GM18858 (cell line): ENCODE data around the gene PSMB4.
"Not testable (repeated sequence)": the region's sequence is repeated elsewhere in the genome, so short reads cannot be mapped to it uniquely, and the experiment has no call there.

ENCODE experiments used
- ATAC-seq: cut with Tn5 transposase; IDR thresholded peaks from one replicate; pipeline ENCODE4 v1.9.1; 2021; ENCODE audit not compliant: unreplicated experiment

Gene PSMB4

DNA sequence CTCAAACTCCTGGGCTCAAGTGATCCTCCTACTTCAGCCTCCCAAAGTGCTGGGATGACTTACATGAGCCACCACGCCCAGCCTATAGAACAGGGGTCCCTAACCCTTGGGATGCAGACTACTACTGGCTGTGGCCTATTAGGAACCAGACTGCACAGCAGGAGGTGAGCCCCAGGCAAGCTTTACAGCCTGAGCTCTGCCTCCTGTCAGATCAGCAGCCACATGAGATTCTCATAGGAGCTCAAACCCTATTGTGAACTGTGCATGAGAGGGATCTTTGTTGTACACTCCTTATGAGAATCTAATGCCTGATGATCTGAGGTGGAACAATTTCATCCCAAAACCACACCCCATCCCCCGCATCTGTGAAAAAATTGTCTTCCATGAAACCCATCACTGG is 13.4 kb upstream of the PSMB4 start:
- ATAC-seq: no peak

DNA sequence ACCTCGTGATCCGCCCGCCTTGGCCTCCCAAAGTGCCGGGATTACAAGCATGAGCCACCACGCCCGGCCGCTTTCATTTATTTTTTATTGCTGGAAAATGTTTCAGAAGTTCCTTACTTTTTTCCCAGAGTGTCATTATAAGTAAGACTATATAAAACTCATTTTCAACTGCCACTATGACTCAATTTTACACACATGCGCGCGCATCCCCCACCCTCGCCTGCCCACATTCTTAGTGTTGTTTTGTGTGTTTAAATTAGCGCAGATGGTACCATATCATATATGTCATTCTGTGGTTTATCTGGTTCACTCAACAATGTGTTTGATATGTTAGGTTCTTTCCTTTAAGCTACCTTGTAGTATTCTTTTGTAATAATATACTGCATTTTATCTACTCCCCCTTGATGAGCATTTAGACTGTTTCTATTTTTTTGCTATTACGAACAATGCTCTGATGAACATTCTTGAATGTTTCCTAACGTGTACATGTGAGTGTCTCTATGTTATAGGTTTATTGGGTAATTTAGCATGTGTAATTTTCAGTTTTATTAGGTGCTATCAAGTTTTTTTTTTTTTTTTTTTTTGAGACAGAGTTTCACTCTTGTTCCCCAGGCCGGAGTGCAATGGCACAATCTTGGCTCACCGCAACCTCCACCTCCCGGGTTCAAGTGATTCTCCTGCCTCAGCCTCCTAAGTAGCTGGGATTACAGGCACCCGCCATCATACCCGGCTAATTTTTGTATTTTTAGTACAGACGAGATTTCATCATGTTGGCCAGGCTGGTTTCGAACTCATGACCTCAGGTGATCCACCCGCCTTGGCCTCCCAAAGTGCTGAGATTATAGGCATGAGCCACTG is 8.9 kb upstream of the PSMB4 start:
- not testable (repeated sequence) for ATAC-seq

DNA sequence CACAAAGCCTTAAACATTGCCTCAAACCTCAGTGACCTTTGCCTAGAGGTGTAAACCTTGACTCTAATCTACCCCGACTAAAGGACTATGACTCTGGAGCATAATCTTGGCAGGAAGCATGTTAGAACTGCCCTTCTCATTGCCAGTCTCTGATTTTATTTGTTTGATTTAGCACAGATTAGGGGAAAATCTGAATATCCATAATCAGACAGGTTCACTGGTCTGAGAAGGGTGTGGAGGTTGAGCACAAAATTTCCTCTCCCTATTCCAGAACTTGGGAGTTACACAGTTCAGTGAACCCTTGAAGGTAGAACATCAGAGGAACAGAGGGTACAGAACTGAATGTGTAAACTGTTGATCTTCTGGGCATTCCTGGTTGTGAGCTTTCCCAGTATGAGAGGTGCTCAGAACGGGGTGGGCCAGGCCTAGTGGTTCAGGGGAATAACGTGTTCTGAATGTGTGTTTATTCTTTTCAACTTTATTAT is 8.3 kb upstream of the PSMB4 start:
- no peak for ATAC-seq

DNA sequence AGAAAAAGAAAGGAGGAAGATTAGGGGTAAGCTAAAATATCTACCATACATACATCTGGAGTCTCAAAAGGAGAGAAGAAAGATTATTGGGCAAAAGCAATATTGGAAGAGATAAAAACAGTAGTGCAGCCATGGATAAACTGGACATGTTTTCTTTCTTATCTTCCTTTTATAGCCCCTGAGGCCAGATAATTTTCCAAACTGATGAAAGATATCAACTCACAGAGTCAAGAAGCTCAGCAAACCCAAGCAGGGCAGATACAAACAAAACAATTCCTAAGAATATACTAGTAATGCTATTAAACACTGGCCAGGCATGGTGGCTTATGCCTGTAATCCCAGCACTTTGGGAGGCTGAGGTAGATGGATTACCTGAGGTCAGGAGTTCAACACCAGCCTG is 5.8 kb upstream of the PSMB4 start:
- no peak for ATAC-seq

DNA sequence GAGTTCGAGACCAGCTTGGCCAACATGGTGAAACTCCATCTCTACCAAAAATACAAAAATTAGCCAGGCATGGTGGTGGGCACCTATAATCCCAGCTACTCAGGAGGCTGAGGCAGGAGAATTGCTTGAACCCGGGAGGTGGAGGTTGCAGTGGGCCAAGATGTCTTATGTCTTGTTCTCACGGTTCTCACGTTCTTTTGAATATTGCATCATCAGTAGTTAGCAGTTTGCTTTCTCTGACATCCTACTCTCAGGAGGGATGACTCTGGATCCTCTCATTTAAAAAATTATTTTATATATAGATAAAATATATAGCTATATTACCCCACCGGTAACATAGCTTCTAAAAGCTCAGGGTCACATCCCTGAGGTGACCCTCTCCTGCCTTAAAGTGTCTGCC is 3.1 kb upstream of the PSMB4 start:
- not testable (repeated sequence) for ATAC-seq

DNA sequence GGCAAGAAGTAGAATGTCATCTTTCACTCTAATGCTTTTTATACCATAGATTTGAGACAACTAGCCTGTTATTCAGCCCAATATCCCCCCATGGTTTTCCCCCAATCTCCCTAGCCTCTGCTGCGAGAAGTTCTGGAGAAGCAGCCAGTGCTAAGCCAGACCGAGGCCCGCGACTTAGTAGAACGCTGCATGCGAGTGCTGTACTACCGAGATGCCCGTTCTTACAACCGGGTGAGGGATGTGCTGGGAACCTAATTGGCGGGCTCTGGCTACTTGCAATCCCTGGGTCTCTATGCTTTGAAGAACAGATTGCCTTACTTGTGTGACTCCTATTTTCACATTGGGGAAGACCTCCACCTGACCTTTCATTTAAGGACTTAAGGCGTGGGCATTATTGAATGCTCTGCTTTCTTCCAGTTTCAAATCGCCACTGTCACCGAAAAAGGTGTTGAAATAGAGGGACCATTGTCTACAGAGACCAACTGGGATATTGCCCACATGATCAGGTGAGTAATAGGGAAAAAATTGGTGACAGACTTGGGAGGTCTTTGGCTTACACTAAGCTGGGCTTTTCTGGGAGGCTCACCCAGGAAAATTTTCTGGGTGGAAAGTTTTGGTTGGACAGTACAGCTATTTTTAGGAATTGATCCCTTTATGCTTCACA is 1.9 kb downstream of the PSMB4 start:
- ATAC-seq: no peak

DNA sequence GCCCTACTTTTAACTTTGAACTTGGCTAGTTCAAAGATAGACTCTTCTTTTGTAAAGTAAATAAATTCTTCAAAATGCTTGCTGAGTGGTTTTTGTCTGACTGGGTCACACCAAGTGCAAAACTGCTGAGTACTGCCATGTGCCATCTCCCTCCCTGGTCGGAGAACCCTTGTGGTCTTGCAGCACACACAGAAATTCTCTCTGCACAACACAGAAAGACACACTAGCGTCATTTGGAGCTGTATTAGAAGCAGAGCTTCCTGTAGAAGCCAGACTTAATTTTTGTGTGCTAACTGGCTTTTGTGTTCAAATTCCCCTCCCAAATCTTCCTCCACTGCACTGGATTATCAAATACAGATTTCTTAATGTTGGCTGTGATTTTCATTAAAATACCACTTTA is 2.5 kb downstream of the PSMB4 start:
- ATAC-seq: no peak

DNA sequence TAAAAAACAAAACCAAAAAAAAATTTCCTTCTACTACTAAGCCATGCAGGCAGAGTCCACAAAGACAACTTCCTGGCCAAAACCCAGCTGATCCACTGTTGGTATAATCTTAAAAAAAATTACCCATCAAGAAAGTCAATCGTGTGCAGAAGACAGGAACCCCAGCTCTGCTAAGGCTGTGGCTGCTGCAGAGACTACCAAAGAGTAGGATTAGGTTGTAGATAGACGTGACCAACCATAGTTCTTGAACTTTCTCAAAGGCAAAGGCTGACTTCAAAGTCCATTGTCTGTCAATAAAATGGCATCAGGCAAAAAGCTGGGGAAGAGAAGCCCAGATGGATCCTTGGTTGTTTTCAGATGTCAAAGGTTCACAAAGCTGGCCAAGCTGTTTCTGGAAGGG is 3.4 kb downstream of the PSMB4 start:
- no peak for ATAC-seq

DNA sequence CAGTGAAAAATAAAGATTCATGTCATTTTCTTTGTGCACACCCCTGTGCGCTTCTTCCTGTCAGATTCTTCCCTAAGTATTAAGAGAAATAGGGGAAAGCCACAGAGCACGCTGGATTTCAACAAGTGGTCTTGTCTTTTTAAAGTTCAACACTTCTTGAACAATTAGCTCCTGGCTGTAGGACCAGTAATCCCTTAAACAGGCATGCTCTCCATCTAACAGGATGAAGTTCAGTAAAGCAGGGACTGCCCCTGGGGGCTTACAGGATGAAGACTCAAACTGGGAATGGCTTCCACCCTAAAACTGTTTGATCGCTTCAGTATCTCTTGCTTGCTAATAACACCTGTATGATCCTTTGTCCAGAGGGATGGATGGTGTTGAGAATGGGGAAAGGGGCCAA is 4.2 kb downstream of the PSMB4 start:
- no peak for ATAC-seq

DNA sequence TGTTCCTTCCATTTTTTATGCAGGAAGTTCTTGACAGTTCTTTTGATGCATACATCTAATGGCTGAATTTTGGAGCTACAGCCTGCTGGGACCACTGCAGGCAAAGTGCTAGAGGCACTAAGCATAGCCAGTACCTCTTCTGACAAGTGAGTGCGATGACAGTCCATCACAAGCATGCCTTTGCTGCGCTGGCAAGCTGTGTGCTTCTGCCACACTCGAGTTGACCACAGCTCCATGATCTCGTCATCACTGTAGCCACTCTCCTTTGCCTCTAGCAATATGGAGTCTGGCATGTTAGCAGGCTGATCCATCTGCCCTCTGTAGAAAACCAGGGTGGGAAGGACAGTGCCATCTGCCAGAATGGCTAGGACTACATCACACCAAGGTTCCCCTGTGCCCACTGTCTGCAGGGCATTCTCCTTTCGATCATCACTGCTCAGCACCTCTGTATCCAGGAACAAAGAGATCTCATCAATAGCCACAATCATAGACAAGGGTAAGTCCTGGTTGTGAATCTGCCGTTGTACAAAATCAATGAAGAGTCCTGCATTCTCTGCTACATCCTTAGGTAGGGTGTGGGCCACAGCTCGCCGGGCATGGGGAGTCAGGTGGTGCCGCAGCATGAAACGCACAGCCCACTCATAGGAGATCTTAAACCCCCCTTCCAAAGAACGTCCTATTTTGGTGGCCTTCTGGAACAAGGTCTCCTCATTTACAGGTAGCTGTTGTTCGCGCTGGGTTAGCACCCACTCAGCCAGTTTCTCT is 6.0 kb downstream of the PSMB4 start:
- ATAC-seq: no peak

DNA sequence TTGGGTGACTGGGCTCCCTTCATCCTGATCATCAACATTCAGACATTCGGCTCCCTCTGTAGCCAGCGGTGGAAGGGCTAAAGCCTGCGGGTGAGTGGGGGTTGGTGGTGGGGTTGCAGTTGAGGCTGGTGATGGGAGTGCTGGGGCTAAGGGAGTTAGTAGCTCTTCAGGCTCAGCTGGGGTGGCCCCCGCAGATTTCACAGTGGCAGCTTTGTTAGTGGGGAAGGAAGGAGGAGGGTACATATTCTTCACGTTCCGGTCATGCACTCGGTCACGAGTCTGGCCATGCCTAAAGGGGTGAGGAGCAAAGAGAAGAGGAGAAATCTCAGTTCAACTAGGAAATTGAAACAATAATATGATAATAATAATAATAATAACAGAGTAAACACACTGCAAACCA is 6.8 kb downstream of the PSMB4 start:
- ATAC-seq: no peak

DNA sequence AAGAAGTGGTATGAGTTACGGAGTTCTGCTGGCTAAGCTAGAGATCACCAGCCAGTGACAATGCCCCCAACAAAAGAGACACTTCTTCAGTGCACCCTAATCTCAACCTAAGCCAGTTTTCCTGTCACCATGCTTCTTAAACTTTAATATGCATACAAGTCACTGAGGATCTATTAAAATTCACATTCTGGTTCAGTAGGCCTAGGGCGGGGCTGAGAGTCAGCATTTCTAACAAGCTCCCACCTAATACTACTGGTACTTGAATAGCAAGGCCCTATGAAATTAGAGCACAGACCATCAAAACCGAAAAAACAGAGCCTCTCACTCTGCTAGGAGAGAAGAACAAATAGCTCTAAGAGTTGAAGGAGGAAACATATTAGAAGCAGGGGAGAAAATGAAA is 7.9 kb downstream of the PSMB4 start:
- ATAC-seq: no peak

DNA sequence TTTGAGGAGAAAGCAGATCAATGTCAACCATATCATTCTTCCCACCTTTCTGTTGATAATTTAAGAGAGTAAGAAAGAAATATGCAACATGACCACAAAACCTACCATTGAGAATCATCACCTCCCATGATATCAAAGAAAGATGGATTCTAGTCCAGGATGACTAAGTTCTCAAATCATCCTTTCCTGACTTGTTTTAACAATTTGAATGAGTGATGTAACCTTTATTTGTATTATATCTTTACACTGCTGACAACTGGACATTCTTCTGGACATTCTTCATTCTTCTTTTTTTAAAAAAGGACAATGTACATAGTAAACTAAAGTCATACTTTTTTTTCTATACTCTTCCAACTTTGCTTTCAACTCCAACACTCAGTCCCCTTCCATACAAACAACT is 9.5 kb downstream of the PSMB4 start:
- no peak for ATAC-seq

DNA sequence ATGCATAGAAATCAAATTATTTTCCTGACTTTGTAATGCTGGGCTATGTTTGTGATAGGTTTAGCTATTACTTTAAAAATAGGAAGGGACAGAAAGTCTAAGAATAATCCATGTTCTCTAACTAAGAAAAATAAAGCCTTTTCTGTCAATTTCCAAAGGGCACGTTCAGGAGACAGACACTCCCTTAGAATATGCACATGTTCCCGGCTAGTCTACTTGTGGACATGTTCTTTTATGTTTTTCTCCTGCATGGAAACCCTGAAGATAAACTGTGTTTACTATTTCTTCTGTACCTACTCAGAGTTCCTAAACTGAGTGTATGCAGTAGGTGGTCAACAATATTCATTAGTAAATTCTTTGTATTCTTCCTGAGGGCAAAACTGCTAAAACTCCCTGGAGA is 12.5 kb downstream of the PSMB4 start:
- ATAC-seq: no peak

DNA sequence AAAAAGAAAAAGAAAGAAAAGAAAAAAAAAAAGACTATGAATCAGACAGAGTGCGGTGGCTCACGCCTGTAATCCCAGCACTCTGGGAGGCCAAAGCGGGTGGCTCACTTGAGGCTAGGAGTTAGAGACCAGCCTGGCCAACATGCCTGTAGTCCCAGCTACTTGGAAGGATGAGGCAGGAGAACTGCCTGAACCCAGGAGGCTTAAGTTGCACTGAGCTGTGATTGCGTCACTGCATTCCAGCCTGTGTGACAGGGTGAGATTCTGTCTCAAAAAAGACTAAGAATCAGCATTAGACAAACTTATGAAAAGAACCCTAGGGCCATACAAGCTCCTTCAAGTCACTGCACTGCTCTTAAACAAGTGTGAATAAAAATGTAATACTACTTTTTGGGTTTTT is 16.9 kb downstream of the PSMB4 start:
- no peak for ATAC-seq

DNA sequence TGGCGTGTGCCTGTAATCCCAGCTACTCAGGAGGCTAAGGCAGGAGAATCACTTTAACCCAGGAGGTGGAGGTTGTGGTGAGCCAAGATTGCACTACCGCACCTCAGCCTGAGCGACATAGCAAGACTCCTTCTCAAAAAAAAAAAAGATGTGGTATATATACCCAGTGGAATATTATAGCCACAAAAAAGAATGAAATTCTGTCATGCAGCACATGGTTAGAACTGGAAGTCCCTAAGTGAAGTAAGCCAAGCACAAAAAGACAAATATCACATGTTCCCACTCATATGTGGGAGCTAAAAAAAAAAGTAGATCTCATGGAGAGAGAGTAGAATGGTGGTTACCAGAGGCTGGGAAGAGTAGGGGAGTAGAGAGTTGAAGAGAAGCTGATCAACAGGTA is 18.7 kb downstream of the PSMB4 start:
- no peak for ATAC-seq

DNA sequence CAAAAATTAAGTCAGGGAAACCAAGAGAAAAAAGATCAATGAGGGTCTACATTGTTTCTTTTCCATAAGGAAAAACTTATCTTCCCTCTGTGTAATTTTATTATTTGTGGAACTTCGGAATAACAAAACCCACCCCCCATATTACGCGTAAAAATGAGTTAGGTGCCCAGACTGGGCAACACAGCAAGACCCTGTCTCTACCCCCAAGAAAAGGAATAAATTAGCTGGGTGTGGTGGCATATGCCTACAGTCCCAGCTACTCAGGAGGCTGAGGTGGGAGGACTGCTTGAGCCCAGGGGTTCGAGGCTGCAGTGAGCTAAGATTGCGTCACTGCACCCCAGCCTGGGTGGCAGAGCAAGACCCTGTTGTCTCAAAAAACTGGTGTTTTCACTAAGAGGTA is 20.4 kb downstream of the PSMB4 start:
- no peak for ATAC-seq

DNA sequence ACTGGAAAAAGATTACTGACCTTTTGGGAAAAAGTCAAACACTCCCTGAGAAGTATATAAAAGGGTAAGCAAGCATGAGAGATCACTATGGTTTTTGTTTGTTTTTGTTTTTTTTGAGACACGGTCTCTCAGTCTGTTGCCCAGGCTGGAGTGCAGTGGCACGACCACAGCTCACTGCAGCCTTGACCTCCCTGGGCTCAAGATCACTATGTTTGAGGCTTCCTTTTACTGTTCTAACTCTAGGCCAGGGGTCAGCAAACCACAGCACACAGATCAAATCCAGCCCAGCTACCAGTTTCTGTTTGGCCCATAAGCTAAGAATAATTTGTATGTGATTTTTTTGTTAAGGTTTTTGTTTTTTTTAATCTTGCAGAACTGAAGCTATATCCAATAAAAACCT is 25.7 kb downstream of the PSMB4 start:
- ATAC-seq: no peak

DNA sequence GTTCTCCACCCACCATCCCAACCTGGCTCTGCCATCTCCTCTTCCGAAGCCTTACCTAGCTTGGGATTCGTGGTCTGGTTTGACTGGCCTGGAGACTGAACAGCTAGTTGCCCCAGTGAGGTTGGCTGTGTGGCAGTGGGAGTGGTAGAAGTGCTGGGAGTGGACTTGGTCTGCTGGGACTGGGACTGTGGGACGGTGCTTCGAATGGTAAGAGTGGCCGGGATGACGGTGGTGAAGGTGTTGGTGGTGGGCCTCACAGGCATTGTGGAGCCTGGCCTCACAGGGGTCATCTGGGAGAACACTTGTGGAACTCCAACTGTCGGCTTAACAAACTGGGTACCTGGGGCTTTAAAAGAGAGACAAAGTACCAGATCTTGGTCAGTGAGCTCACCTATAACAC is 28.7 kb downstream of the PSMB4 start:
- ATAC-seq: no peak

DNA sequence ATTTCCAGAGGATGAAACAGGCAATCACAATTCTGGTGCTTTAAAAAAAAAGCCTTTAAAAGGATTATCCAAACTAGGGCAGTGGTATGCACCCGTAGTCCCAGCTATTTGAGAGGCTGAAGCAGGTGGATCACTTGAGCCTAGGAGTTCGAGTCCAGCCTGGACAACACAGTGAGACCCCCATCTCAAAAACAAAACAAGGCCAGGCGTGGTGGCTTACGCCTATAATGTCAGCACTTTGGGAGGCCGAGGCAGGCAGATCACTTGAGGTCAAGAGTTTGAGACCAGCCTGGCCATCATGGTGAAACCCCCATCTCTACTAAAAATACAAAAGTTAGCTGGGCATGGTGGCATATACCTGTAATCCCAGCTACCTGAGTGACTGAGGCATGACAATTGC is 34.5 kb downstream of the PSMB4 start:
- not testable (repeated sequence) for ATAC-seq

DNA sequence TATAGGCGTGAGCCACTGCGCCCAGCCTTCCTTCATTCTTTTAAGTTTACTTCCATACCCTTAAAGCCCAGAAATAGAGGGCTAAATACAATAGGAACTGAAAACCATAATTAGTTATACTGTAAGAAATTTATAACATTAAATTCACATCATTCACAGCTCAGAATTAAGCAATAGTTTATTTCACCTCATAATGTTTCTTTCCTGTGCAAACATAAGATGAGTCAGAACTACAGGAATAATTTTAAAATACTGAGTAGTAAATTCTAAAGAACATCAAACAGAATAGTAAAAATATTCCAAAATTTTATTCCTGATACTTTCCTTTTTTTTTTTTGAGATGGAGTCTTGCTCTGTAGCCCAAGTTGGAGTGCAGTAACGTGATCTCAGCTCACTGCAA is 35.8 kb downstream of the PSMB4 start:
- ATAC-seq: no peak

DNA sequence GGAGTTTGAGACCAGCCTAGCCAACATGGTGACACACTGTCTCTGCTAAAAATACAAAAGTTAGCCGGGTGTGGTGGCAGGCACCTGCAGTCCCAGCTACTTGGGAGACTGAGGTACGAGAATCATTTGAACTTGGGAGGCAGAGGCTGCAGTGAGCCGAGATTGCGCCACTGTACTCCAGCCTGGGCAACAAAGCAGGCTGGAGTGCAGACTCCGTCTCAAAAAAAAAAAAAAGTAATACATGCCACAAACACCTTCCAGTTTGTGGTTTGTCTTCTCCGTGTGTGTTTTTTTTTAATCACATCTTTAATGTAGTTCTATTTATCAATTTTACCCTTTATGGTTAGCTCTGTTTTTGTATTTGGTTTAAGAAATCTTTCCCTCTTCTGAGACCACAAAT is 37.6 kb downstream of the PSMB4 start:
- ATAC-seq: no peak
